ENCODE data around the gene FCGBP.

FCGBP gene

DNA sequence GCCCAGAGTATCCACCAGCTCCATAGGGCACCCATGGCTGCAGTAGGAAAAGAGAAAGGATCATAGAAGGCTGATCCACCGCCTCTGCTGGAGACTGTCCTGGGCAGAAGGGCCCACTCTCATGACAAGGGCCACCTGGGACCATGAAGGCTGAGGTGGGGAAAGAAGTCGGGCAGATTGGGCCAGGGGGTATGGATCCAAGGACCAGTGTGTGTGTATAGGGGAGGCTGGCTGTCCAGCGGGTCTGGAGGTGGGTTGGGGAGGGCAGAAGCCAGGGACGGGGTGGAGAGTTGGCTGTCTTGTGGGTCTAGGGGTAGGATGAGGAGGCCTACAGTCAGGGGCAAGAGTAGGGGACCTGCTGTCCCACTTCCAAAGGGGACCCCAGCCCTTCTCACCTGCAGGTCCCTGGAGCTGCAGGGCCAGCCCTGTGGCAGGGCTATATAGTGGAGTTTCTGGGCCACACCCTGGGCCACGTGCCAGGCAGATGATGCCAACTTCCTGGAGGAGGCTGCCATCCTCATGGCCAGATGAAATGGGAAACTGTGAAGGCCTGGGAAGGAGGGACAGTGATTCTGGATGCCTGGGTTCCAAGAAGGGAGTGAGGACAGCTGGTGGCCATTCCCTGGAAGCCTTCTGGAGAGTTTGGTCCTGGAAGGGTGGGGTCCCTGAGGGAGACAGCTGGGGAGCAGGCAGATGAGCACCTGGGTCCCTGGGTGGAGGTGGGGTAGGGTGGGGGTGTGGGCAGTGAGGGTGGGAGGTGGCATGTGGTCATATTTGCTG is at the start of gene FCGBP:
FCGBP (minus strand) TSS at position 51 of the 780 bp plus-strand sequence.
- Histone ChIP-seq H3K27me3 (replicated peaks; ENCODE audit: control insufficient read depth, insufficient read depth, low read length) (no peaks in the 10 kb centered on the region), H3K4me3 (ENCODE audit: low read length) (no peak within 1 kb of the TSS), H3K36me3 (ENCODE audit: control insufficient read depth, insufficient read depth, low read length, severe bottlenecking) (no peaks in the 10 kb centered on the region), H3K9ac (ENCODE audit: low read length) (no peak within 1 kb of the TSS), H3K9me3 (ENCODE audit: control insufficient read depth, low read length) (peaks cover 5% of the 10 kb centered on the region), H3K4me1 (ENCODE audit: control insufficient read depth, insufficient read depth, low read length) (no peaks in the 10 kb centered on the region)
- DNase-seq (ENCODE audit: low read depth) = no peak

DNA sequence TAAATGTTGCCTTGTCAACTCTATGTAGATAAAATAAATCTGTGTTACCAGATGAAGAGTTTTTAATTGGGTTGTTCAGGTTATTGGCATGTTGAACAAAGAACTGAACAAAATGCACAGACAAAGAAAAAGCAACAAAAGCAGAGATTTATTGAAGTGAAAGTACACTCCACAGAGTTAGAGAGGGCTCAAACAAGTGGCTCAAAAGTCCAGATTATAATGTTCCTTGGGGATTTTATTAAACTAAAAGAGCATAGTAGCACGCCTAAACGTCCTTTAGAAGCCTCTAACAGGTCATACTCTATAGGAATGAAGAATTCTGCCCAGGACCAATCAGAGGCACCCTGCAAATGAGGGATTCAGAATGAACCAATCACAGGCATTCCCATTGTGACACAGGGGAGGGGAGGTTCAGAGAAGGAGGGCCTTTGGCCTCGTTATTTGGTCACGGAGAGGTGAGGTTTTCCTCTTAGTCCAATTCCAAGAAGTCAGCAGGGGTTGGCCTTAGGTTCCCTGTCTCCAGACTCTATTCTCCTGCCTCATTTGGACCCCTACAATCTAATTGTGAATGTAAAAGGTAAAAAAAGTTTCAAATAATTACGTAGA is 49.4 kb upstream of the FCGBP start:
- Histone ChIP-seq H3K9ac (ENCODE audit: low read length) (no peak overlapping the region), H3K4me3 (ENCODE audit: low read length) (no peak overlapping the region), H3K4me1 (ENCODE audit: control insufficient read depth, insufficient read depth, low read length) (peaks cover 3% of the 10 kb centered on the region), H3K9me3 (ENCODE audit: control insufficient read depth, low read length) (peaks cover 29% of the 10 kb centered on the region), H3K36me3 (ENCODE audit: control insufficient read depth, insufficient read depth, low read length, severe bottlenecking) (peaks cover 47% of the 10 kb centered on the region), H3K27me3 (replicated peaks; ENCODE audit: control insufficient read depth, insufficient read depth, low read length) (no peaks in the 10 kb centered on the region)
- DNase-seq (ENCODE audit: low read depth) = no peak

DNA sequence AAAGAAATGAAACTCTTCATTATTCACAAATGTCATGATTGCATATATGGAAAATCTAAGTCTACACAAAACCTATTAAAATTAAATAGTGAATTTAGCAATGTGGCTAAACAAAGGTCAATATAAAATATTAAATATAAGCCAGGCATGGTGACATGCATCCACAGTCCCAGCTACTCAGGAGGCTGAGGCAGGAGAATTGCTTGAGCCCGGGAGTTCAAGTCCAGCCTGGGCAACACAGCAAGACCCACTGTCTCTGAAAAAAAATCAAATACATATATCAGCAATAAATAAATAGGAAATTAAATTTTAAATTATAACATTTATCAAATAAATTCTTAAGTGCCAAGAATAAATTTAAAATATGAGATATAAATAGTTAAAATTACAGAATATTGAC is 48.4 kb upstream of the FCGBP start:
- Histone ChIP-seq H3K27me3 (replicated peaks; ENCODE audit: control insufficient read depth, insufficient read depth, low read length) (no peaks in the 10 kb centered on the region), H3K9me3 (ENCODE audit: control insufficient read depth, low read length) (peaks cover 29% of the 10 kb centered on the region), H3K4me3 (ENCODE audit: low read length) (no peak overlapping the region), H3K4me1 (ENCODE audit: control insufficient read depth, insufficient read depth, low read length) (peaks cover 7% of the 10 kb centered on the region), H3K9ac (ENCODE audit: low read length) (no peak overlapping the region), H3K36me3 (ENCODE audit: control insufficient read depth, insufficient read depth, low read length, severe bottlenecking) (peaks cover 52% of the 10 kb centered on the region)
- no peak for DNase-seq (ENCODE audit: low read depth)

GRCh38 chr19:39974377-39975155 is 40.1 kb upstream of the FCGBP start:
- peaks cover 58% of the 10 kb centered on the region for H3K36me3 ChIP-seq (ENCODE audit: control insufficient read depth, insufficient read depth, low read length, severe bottlenecking)
- no peaks in the 10 kb centered on the region for H3K27me3 ChIP-seq (replicated peaks; ENCODE audit: control insufficient read depth, insufficient read depth, low read length)
- H3K9me3 ChIP-seq (ENCODE audit: control insufficient read depth, low read length) = no peaks in the 10 kb centered on the region
- no peak for DNase-seq (ENCODE audit: low read depth)
- no peak overlapping the region for H3K9ac ChIP-seq (ENCODE audit: low read length)
- H3K4me1 ChIP-seq (ENCODE audit: control insufficient read depth, insufficient read depth, low read length) = peaks cover 22% of the 10 kb centered on the region
- H3K4me3 ChIP-seq (ENCODE audit: low read length) = no peak overlapping the region

- Histone ChIP-seq H3K9ac (ENCODE audit: low read length) (peak overlapping the region; percentile 98), H3K27me3 (replicated peaks; ENCODE audit: control insufficient read depth, insufficient read depth, low read length) (no peaks in the 10 kb centered on the region), H3K4me1 (ENCODE audit: control insufficient read depth, insufficient read depth, low read length) (peaks cover 20% of the 10 kb centered on the region), H3K9me3 (ENCODE audit: control insufficient read depth, low read length) (no peaks in the 10 kb centered on the region), H3K4me3 (ENCODE audit: low read length) (peak overlapping the region; percentile 96), H3K36me3 (ENCODE audit: control insufficient read depth, insufficient read depth, low read length, severe bottlenecking) (peaks cover 39% of the 10 kb centered on the region)
- DNase-seq (ENCODE audit: low read depth) = peak; percentile 53
Measured at GRCh38 chr19:39971380-39972035, 37.1 kb upstream of the FCGBP start.

GRCh38 chr19:39970675-39971379 is 36.4 kb upstream of the FCGBP start, which contains the start of gene PSMC4:
Gene PSMC4 (plus strand): TSS chr19:39971165. CDS start chr19:39971203, 38 bp downstream.
- Histone ChIP-seq H3K9me3 (ENCODE audit: control insufficient read depth, low read length) (no peaks in the 10 kb centered on the region), H3K9ac (ENCODE audit: low read length) (peak within 1 kb of the TSS; percentile 98), H3K36me3 (ENCODE audit: control insufficient read depth, insufficient read depth, low read length, severe bottlenecking) (peaks cover 39% of the 10 kb centered on the region), H3K4me1 (ENCODE audit: control insufficient read depth, insufficient read depth, low read length) (peaks cover 20% of the 10 kb centered on the region), H3K27me3 (replicated peaks; ENCODE audit: control insufficient read depth, insufficient read depth, low read length) (no peaks in the 10 kb centered on the region), H3K4me3 (ENCODE audit: low read length) (peak within 1 kb of the TSS; percentile 96)
- peak; percentile 100 for DNase-seq (ENCODE audit: low read depth)

DNA sequence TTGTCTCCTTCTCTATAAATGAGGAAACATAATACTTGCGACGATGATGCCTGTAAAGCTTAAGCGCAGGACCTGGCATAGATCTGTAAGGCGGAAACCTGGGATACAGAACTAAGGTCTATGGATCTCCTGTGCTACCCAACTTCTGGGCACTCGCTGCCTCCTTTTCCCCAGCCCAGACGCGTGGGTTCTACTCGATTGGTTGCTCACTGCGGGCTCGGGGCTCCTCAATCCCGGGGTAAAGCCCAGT is 35.9 kb upstream of the FCGBP start:
- Histone ChIP-seq H3K9me3 (ENCODE audit: control insufficient read depth, low read length) (no peaks in the 10 kb centered on the region), H3K27me3 (replicated peaks; ENCODE audit: control insufficient read depth, insufficient read depth, low read length) (no peaks in the 10 kb centered on the region), H3K4me1 (ENCODE audit: control insufficient read depth, insufficient read depth, low read length) (peaks cover 20% of the 10 kb centered on the region), H3K9ac (ENCODE audit: low read length) (peak overlapping the region; percentile 98), H3K36me3 (ENCODE audit: control insufficient read depth, insufficient read depth, low read length, severe bottlenecking) (peaks cover 34% of the 10 kb centered on the region), H3K4me3 (ENCODE audit: low read length) (peak overlapping the region; percentile 96)
- DNase-seq (ENCODE audit: low read depth) = no peak

GRCh38 chr19:39969681-39970424 is 35.4 kb upstream of the FCGBP start:
- no peak for DNase-seq (ENCODE audit: low read depth)
- Histone ChIP-seq H3K4me3 (ENCODE audit: low read length) (peak overlapping the region; percentile 96), H3K9me3 (ENCODE audit: control insufficient read depth, low read length) (no peaks in the 10 kb centered on the region), H3K36me3 (ENCODE audit: control insufficient read depth, insufficient read depth, low read length, severe bottlenecking) (peaks cover 29% of the 10 kb centered on the region), H3K4me1 (ENCODE audit: control insufficient read depth, insufficient read depth, low read length) (peaks cover 20% of the 10 kb centered on the region), H3K9ac (ENCODE audit: low read length) (peak overlapping the region; percentile 98), H3K27me3 (replicated peaks; ENCODE audit: control insufficient read depth, insufficient read depth, low read length) (no peaks in the 10 kb centered on the region)

GRCh38 chr19:39969266-39969665 is 34.8 kb upstream of the FCGBP start:
- H3K27me3 ChIP-seq (replicated peaks; ENCODE audit: control insufficient read depth, insufficient read depth, low read length) = no peaks in the 10 kb centered on the region
- no peaks in the 10 kb centered on the region for H3K9me3 ChIP-seq (ENCODE audit: control insufficient read depth, low read length)
- H3K36me3 ChIP-seq (ENCODE audit: control insufficient read depth, insufficient read depth, low read length, severe bottlenecking) = peaks cover 24% of the 10 kb centered on the region
- DNase-seq (ENCODE audit: low read depth) = peak; percentile 54
- H3K4me1 ChIP-seq (ENCODE audit: control insufficient read depth, insufficient read depth, low read length) = peaks cover 20% of the 10 kb centered on the region
- H3K9ac ChIP-seq (ENCODE audit: low read length) = no peak overlapping the region
- H3K4me3 ChIP-seq (ENCODE audit: low read length) = no peak overlapping the region

GRCh38 chr19:39968789-39969188 is 34.4 kb upstream of the FCGBP start:
- DNase-seq (ENCODE audit: low read depth) = no peak

More at GRCh38 chr19:39968789-39969188, 34.4 kb upstream of the FCGBP start:
- Histone ChIP-seq H3K27me3 (replicated peaks; ENCODE audit: control insufficient read depth, insufficient read depth, low read length) (no peaks in the 10 kb centered on the region), H3K4me3 (ENCODE audit: low read length) (no peak overlapping the region), H3K4me1 (ENCODE audit: control insufficient read depth, insufficient read depth, low read length) (peaks cover 20% of the 10 kb centered on the region), H3K9ac (ENCODE audit: low read length) (no peak overlapping the region), H3K9me3 (ENCODE audit: control insufficient read depth, low read length) (no peaks in the 10 kb centered on the region), H3K36me3 (ENCODE audit: control insufficient read depth, insufficient read depth, low read length, severe bottlenecking) (peaks cover 19% of the 10 kb centered on the region)
